Effector CD4-positive, alpha-beta T cell (primary cell): ENCODE results near the gene CEP20.
"Not testable (repeated sequence)": the region's sequence is repeated elsewhere in the genome, so short reads cannot be mapped to it uniquely, and the experiment has no call there.

ENCODE experiments used
- DNase-seq: peaks from one replicate; pipeline ENCODE4 v3.0.0-alpha.2; 2020

CEP20 gene

GRCh38 chr16:15857724-15858560, 30.5 kb downstream of the CEP20 start:
- DNase-seq: no peak

GRCh38 chr16:15856901-15857698, 31.3 kb downstream of the CEP20 start, which contains the start of gene MYH11:
Gene MYH11, minus strand, starts transcription at chr16:15857028. Its CDS starts 18,776 bp downstream, at chr16:15838252.
- no peak for DNase-seq

DNA sequence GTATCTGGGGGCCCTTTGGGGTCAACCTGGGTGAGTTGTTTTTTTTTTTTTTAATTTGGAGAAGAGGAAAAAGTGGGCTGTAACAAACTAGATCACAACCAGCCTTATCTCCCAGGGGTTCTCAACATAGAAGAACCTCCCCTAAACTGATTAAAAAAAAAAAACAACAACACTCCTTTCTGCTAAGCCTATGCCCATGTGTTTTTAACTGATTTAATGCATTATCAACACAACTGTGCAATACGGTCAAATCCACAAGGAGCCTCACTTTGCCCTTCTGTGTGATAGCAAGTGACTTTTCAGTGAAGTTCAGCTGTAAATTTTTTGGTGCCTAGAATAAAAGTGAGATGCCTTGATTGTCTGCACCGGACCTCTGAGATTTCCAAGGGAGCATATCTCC, 32.2 kb downstream of the CEP20 start:
- DNase-seq: no peak

DNA sequence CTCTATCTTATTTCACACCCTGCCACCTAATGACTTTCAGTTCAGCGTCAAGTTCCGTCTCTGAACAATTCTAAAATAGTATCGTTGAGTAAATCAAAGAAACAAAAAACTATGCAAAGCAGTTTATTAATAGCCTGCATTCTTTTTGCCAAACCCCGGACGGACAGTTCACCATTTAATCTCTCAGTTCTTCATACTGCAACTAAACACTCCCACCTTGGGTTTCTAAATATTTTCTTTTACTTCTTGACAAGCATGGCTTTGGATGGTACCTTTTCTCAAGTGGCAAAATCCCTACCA, 32.7 kb downstream of the CEP20 start:
- no peak for DNase-seq

GRCh38 chr16:15854906-15855703, 33.3 kb downstream of the CEP20 start:
- DNase-seq: no peak

- DNase-seq: no peak
Observed at GRCh38 chr16:15854061-15854460, 34.3 kb downstream of the CEP20 start.

GRCh38 chr16:15853021-15853420, 35.4 kb downstream of the CEP20 start:
- DNase-seq: no peak

DNA sequence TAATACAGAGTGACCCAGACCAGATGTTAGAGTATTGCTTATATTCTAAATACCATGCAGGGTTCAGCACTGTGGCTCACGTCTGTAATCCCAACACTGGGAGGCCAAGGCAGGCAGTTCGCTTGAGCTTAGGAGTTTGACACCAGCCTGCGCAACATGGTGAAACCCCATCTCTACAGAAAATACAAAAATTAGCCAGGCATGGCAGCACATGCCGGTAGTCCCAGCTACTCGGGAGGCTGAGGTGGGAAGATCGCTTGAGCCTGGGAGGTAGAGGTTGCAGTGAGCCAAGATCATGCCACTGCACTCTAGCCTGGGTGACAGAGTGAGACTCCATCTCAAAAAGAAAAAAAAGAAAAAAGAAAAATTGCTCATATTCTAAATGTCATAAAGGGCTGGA, 37.8 kb downstream of the CEP20 start:
- not testable (repeated sequence) for DNase-seq

GRCh38 chr16:15849209-15849981, 39.0 kb downstream of the CEP20 start:
- DNase-seq: no peak

GRCh38 chr16:15847611-15848175, 40.7 kb downstream of the CEP20 start:
- DNase-seq: no peak

DNA sequence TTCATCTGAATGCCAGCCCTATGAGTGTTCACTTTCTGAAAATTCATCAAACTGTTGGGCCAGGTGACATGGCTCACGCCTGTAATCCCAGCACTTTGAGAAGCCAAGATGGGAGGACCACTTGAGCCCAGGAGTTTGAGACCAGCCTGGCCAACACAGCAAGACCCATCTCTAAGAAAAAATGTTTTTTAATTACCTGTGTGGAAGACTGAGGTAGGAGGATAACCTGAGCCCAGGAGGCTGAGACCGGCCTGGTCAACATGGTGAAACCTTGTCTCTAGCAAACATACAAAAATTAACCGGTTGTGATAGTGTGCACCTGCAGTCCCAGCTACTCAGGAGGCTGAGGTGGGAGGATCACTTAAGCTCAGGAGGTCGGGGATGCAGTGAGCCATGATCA, 41.9 kb downstream of the CEP20 start:
- no peak for DNase-seq

- no peak for DNase-seq
Observed at GRCh38 chr16:15843635-15844279, 44.6 kb downstream of the CEP20 start.

GRCh38 chr16:15839204-15839603, 49.2 kb downstream of the CEP20 start:
- not testable (repeated sequence) for DNase-seq

- no peak for DNase-seq
Observed at GRCh38 chr16:15837761-15838160, 50.6 kb downstream of the CEP20 start.

GRCh38 chr16:15836965-15837611, 51.3 kb downstream of the CEP20 start:
- no peak for DNase-seq

GRCh38 chr16:15836074-15836473, 52.3 kb downstream of the CEP20 start:
- no peak for DNase-seq

DNA sequence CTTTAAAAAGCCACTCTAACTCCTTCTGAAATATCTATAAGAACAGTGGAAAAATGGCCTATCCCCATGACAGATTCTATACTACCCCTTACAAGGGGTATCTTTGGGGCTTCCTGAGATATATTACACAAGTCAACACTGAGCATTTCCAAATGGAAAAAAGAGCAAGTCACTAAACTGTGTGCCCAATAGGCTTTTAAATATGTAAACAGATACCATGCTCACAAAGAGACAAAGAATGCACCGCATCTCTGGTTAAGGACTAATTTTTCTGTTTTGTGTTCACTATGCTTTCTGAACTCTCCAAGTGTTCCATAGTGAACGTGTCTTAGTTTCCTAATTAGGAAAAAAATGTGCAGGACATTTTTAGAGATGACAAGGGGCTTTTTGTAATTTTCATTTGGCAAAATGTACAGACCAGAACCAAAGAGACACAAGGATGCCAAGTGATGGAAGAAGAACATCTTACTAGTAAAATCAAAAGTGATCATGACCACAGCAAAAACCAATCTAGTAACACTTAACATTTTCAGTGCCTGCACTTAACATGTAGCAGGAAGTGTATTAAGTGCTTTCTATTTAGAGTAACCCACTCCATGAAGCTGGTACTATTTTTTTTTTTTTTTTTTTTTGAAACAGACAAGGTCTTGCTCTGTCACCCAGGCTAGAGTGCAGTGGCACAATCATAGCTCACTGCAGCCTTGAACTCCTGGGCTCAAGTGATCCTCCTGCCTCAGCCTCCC, 53.1 kb downstream of the CEP20 start:
- DNase-seq: no peak

DNA sequence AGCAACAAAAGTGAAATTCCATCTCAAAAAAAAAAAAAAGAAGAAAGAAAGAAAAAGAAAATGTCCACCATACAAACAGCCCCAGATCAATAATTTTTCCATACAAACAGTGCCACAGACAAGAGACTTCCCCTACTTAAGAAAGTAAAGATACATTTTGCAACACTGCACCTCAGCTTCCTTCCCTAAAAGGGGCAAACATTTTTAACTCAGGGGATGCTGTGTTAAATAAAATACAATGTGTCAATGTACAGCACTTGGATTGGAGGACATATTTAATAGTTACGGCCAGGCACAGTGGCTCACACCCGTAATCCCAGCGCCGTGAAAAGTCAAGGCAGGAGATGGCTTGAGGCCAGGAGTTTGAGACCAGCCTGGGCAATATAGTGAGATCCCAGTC, 53.9 kb downstream of the CEP20 start:
- DNase-seq: no peak

DNA sequence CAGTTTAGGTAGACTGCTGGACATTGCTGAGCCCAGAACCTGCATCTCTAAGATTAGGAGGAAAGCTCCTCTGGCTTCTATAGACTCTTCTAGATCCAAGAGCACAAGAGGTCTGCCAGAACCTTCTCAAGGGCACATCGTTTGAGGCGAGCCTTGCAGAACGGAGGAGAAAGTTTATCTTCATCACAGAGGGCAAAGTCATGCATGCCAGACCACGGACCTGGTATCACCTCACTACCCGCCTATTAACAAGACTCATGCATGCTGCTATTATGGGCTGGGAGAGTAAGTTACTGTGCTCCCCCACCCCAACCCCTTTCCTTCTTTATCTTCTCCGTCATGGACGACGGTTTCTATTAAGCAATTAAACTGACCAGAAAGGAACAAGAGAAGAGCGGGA, 54.9 kb downstream of the CEP20 start:
- DNase-seq: no peak

DNA sequence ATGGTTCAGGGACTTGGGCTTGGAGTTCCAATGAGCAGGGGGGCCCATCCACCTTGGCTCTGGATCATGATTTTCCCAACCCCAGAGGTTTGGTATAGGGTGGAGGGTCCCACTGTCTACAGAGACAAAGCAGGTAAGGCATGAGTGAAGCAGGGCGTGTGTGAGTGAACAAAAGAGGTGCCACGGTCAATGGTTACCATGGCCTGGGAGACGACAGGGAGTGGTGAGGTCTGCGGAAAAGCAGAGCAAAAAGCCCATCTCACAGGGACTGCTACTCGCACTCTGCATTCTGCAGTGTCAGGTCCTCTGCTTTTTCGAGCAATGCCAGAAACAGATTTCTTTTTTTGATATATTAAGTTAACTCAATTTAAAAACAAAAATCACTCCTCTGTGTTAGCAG, 56.2 kb downstream of the CEP20 start:
- no peak for DNase-seq
